GM21528 (cell line): ENCODE measurements around the gene CERCAM.

ENCODE experiments used
- ATAC-seq: cut with Tn5 transposase; IDR thresholded peaks from one replicate; pipeline ENCODE4 v1.9.1; 2021; ENCODE audit warnings: mild to moderate bottlenecking, moderate library complexity; ENCODE audit not compliant: unreplicated experiment, low FRiP score

Gene CERCAM

DNA sequence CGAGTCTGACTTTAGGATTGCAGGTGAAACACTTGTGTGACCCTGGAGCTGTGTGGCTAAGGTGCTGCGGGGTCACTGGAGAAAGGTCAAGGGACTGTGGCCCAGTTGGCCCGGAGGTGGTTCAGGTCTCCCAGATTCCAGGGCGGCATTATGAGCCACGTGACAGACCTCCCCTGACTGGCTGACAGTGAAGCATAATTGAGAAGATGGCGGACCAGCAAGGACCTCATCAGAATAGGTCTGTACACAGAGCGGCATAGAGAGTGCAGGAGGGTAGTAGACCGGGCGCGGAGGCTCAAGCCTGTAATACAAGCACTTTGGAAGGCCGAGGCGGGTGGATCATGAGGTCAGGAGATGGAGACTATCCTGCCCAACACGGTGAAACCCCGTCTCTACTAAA, 34.3 kb downstream of the CERCAM start:
- ATAC-seq, result no peak

- peak; percentile 76 for ATAC-seq
Observed at GRCh38 chr9:128455849-128456612, 35.4 kb downstream of the CERCAM start, which contains the start of gene ODF2. Gene ODF2, plus strand, starts transcription at chr9:128456006. Its CDS starts 86 bp downstream, at chr9:128456092.

DNA sequence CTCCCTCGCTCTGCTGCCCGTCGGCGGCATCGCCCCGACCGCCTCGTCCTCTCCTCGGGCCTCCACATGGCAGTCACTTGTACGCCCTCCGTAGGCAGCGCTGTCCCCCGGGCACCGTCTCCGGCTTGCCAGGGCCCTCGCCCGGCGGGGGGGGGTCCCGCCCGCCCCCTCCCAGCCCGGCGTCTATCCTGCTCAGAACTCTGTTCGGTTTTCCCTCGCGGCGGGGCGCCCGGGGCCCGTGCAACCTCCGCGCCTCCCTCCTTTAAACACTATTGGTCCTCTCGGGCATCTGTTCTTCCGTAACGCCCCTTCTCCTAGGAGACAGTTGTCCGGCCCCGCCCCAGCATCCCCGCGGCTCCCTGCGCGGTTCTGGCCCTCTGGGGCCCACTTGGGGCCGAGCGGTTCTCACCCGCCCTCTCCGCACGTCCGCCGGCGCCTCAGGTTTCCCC, 36.0 kb downstream of the CERCAM start:
- peak; percentile 60 for ATAC-seq

GRCh38 chr9:128457207-128457606, 36.5 kb downstream of the CERCAM start:
- ATAC-seq, result no peak

- no peak for ATAC-seq
Observed at GRCh38 chr9:128459011-128459410, 38.4 kb downstream of the CERCAM start.

DNA sequence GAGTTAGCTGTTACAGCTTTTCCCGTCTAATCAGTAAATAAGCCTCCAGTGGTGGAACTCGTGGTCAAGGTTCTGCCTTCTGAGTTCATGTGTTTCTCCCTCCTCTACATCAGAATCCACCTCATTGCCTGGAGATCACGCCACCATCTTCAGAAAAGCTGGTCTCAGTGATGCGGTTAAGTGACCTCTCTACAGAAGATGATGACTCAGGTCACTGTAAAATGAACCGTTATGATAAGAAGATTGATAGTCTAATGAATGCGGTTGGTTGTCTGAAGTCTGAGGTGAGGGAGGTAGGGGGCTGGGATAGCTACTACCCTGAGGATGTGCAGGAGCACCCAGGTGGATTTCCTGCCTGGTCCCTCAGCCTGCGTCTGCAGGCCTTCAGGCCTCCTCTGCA, 48.4 kb downstream of the CERCAM start:
- no peak for ATAC-seq

DNA sequence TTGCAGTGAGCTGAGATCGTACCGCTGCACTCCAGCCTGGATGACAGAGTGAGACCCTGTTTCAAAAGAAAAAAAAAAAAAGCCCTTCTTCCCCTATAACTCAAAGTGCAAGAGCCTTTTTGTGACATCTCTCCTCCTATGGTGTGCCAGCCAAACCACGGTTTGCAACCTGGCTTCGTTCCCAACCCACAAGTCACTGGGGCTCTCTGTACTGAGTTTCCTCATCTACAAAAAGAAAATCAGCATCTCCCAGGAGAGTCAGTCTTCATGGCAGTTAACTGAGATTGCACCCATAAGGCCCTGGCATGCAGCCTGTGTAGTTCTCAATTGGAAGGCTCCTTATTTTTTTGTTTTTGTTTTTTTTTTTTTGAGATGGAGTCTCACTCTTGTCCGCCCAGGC, 49.9 kb downstream of the CERCAM start:
- no peak for ATAC-seq

DNA sequence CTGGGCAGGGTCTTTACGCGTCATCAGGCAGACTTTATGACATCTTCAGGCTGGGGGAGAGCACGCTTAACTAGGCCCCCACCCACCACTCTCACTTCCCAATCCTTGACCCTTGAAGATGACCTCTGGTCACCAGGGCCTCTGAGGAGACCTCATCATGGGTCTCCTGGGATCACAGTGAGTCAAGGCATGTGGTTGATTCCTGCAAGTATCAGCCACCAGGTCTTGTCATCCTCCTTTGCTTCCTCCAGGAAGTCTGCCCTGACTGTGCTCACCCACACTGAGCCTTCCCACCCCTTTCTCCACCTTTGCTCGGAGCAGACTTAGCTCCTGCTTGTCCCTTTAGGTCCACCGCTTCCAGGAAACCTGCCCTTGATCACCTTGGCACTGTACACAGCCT, 52.4 kb downstream of the CERCAM start:
- no peak for ATAC-seq

DNA sequence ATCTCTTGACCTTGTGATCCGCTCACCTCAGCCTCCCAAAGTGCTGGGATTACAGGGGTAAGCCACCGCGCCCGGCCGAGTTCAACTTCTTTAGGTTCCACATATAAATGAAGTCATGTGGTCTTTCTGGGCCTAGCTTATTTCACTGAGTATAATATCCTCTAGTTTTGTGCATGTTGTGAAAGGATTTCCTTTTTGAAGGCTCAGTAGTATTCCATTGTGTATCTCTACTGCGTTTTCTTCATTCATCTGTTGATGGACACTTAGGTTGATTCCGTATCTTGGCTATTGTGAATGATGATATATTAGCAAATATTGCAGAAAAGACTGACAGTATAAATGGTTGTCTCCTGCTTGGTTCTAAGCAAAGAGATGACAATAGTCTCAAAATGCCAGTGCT, 55.2 kb downstream of the CERCAM start:
- no peak for ATAC-seq

DNA sequence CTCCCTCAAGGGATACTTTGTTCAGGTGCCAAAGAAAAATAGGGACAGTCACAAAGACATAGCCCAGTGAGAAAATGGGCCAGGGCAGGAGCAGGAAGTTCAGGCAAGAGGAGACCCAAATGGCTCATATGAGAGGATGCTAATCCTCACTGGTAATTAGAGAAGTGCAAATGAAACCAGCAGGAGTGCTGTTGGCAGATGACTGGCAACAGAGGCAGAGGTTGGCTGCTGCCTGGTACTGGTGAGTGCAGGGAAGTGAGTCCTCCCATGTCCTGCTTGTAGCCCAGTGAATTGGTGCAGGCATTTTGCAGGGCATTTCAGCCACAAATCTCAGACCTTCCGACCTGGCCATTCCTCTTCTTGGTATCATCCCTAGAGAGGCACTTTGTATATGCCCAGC, 58.6 kb downstream of the CERCAM start:
- no peak for ATAC-seq

DNA sequence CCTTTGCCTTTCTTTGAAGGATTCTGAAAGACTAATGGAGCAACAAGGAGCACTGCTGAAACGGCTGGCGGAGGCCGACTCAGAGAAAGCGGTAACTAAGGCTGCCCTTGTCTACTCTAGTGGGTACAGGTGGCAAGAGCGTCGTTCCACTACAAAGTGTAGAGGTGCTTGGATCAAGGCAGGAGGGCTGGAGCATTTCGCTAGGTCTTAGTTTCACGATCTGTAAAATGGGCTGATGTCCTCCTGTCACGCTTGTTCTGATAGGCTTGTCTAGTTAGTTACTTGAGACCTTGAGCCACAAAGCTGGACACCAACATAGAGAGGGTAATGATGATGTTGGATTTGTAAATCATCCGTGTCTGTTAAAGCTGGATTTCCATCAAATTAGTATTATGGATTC, 60.9 kb downstream of the CERCAM start:
- ATAC-seq, result no peak

- no peak for ATAC-seq
Observed at GRCh38 chr9:128482186-128482585, 61.5 kb downstream of the CERCAM start.

GRCh38 chr9:128484686-128485413, 64.2 kb downstream of the CERCAM start:
- no peak for ATAC-seq

DNA sequence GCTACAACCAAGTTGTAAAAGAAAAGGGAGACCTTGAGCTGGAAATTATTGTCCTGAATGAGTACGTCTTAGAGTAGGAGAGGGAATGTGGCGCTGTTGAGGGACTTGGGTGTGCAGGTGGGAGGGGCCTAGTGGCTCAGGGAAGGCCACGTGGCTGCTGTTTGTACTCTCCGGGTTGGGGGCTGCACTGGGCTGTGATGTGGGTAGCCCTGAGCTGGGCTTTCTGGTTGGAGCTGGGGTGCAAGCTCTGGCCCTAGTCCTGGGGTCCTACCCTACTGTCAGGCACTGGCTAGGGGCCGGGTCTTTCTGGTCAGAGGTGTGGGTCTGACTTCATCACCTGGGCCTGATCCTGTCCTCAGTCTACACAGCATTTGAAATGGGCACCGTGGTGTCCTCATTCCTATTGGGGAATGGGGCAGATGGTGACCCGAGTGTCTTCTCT, 64.8 kb downstream of the CERCAM start:
- no peak for ATAC-seq

GRCh38 chr9:128486201-128486600, 65.5 kb downstream of the CERCAM start:
- no peak for ATAC-seq
